H1 (cell line): Measurements from ENCODE around the gene ESYT2. TPM values are rescaled to one million over a fixed set of nuclear protein-coding genes. Genes with fewer than 3 reads are reported as not detected.

Experiments
- CHD7 ChIP-seq: fragments of 300-600 bp; sonication (generic); IDR thresholded peaks from 2 replicates; pipeline ENCODE4 v1.7.1; 2012; ENCODE audit warnings: low read length, moderate library complexity, mild to moderate bottlenecking, inconsistent platforms; ENCODE audit not compliant: insufficient replicate concordance
- CREB1 ChIP-seq: IDR thresholded peaks from 2 replicates; pipeline ENCODE4 v1.6.1; 2012; ENCODE audit warnings: inconsistent platforms
- CTCF ChIP-seq, 3 experiments: IDR thresholded peaks; 1 replicate in 2 of 3; 2 replicates in 1 of 3; pipeline versions ENCODE4 v1.5.1 to v1.6.1; 2011; ENCODE audit warnings: low read length in 3 of 3, mild to moderate bottlenecking in 3 of 3, inconsistent platforms in 2 of 3, low read depth in 1 of 3, moderate library complexity in 1 of 3; ENCODE audit not compliant: insufficient read depth in 1 of 3; ENCODE audit errors: control extremely low read depth in 1 of 3
- E2F6 ChIP-seq: IDR thresholded peaks from 2 replicates; pipeline ENCODE4 v1.6.1; 2012; ENCODE audit warnings: inconsistent platforms
- EZH2 ChIP-seq: fragments of 200-600 bp; sonication (generic); IDR thresholded peaks from 2 replicates; pipeline ENCODE4 v1.7.1; 2012; ENCODE audit warnings: low read depth, mild to moderate bottlenecking, moderate library complexity, low read length, inconsistent platforms; ENCODE audit not compliant: severe bottlenecking
- polyA plus RNA-seq, 7 experiments: library from polyadenylated mRNA; depleted of rRNA in 3 of 7; stranded (reverse) in 5 of 7; unstranded in 2 of 7; fragments of >200 nt in 5 of 7; fragments of 200-250 nt in 2 of 7; gene quantifications; 1 replicate in 5 of 7; 2 replicates in 1 of 7; 4 replicates in 1 of 7; pipeline versions ENCODE4 v1.2.1 to v1.2.3, GENCODE V29; 2011 to 2013; ENCODE audit warnings: missing spikeins in 2 of 7, mixed read lengths in 2 of 7
- total RNA-seq: library from RNA; stranded (reverse); fragmentation: NEBNext Ultra II Directional; extraction: Animal tissue kit (Norgen Biotek cat#: 25700); gene quantifications from 2 replicates; pipeline ENCODE4 v1.2.1, GENCODE V29; 2021

The ESYT2 gene
- total and polyA plus RNA-seq, 2 of the 8 experiments (the other 6 are each of a cell fraction or from before 2014, with no cell fraction given) = 27.0 to 37.5 TPM

GRCh38 chr7:158689488-158689887 lies 139.8 kb downstream of the ESYT2 start (continued):
- no peak for TF ChIP-seq CHD7
- no peak for TF ChIP-seq CTCF (IDR thresholded peaks at IDR 0.05; ENCODE audit: control extremely low read depth in 1 of 3, insufficient read depth in 1 of 3, low read depth in 1 of 3, low read length in 3 of 3)
- no peak for TF ChIP-seq CREB1
- TF ChIP-seq E2F6 = no peak
- no peak for TF ChIP-seq EZH2
